ENCODE results near the gene AK5.

- TF ChIP-seq POLR2AphosphoS5 (IDR thresholded peaks at IDR 0.05; ENCODE audit: low read depth) (no peak), CTCF (conservative IDR thresholded peaks at IDR 0.05; ENCODE audit: low read depth in 2 of 2) (no peak), JUNB (IDR thresholded peaks at IDR 0.05; ENCODE audit: unreplicated experiment) (no peak), ZNF114 (CRISPR knock-in tag; IDR thresholded peaks at IDR 0.05) (no peak), ZNF331 (CRISPR knock-in tag; IDR thresholded peaks at IDR 0.05; ENCODE audit: low read depth) (no peak), EZH2 (IDR thresholded peaks at IDR 0.05; ENCODE audit: low read depth, unreplicated experiment) (no peak), EZH2phosphoT487 (IDR thresholded peaks at IDR 0.05; ENCODE audit: unreplicated experiment) (no peak), REST (IDR thresholded peaks at IDR 0.05; ENCODE audit: unreplicated experiment) (no peak)
Observed at GRCh38 chr1:77562596-77563150, 280.9 kb downstream of the AK5 start.

All from GM23338 (cell line).